BJ (cell line): ENCODE measurements around the gene PPP2R5D. TPM values are rescaled to one million over a fixed set of nuclear protein-coding genes. Genes with fewer than 3 reads are reported as not detected.

ENCODE experiments used
- CTCF ChIA-PET: fragments of 350-600 bp; formaldehyde crosslinking; extraction: SDS; loops from one replicate; lab custom pipeline; 2021; ENCODE audit warnings: antibody characterized with exemption, inconsistent platforms; lab: Yijun Ruan, JAX
- POLR2A ChIA-PET: fragments of 300-600 bp; sonication (Branson Sonifier 250); formaldehyde crosslinking; extraction: SDS; loops from one replicate; lab custom pipeline; 2021; ENCODE audit warnings: antibody characterized with exemption; lab: Charles Lee
- DNase-seq: peaks from one replicate; pipeline ENCODE4 v3.0.0-alpha.2; 2011; ENCODE audit warnings: low read depth
- H3K27me3 ChIP-seq: 2 replicates; pipeline ENCODE4 v1.6.0; 2011; ENCODE audit warnings: low read length; ENCODE audit not compliant: control insufficient read depth, insufficient read depth
- H3K36me3 ChIP-seq: 2 replicates; pipeline ENCODE4 v1.5.1; 2011; ENCODE audit warnings: low read length; ENCODE audit not compliant: control insufficient read depth, insufficient read depth
- H3K4me3 ChIP-seq: 2 replicates; pipeline ENCODE4 v1.5.1; 2011; ENCODE audit warnings: low read depth, mild to moderate bottlenecking, control low read depth, low read length
- CTCF ChIP-seq: IDR thresholded peaks from 2 replicates; pipeline ENCODE4 v1.5.1; 2011; ENCODE audit warnings: low read depth, mild to moderate bottlenecking, control low read depth, inconsistent platforms, low read length, moderate library complexity; ENCODE audit not compliant: insufficient read depth
- polyA plus RNA-seq: library from polyadenylated mRNA; depleted of rRNA; stranded (reverse); fragments of >200 nt; gene quantifications from 2 replicates; pipeline ENCODE4 v1.2.3, GENCODE V29; 2011

Gene PPP2R5D
- polyA plus RNA-seq, 1 experiment: 61.8 TPM

GRCh38 chr6:42960243-42961019 is 23.9 kb upstream of the PPP2R5D start, which contains the start of gene GNMT:
GNMT (plus strand) TSS chr6:42960754; CDS start chr6:42960768, 14 bp downstream.
- no peak for DNase-seq

GRCh38 chr6:42961020-42961470 is 23.3 kb upstream of the PPP2R5D start:
- H3K36me3 ChIP-seq: peaks cover 10% of the 10 kb centered on the region
- TF ChIP-seq CTCF: no peak
- ChIA-PET POLR2A (no interaction called here), CTCF (interaction anchor here (1.2 to 1.9 kb wide), 2 partner anchors 9 to 19 kb away, joined by 3 to 6 read pairs; no protein-coding TSS in a partner anchor)
- DNase-seq: no peak
- peak overlapping the region; percentile 47 for H3K4me3 ChIP-seq
- H3K27me3 ChIP-seq: no peaks in the 10 kb centered on the region

More at GRCh38 chr6:42960243-42961019, 23.9 kb upstream of the PPP2R5D start, which contains the start of gene GNMT:
- H3K36me3 ChIP-seq: peaks cover 9% of the 10 kb centered on the region
- TF ChIP-seq CTCF: no peak
- ChIA-PET CTCF (interaction anchor here (1.2 to 1.9 kb wide), 2 partner anchors 10 to 19 kb away, joined by 3 to 6 read pairs; no protein-coding TSS in a partner anchor), POLR2A (no interaction called here)
- H3K4me3 ChIP-seq: peak within 1 kb of the TSS; percentile 47
- H3K27me3 ChIP-seq: no peaks in the 10 kb centered on the region

GRCh38 chr6:42962096-42962495 is 22.3 kb upstream of the PPP2R5D start:
- ChIA-PET CTCF (no interaction called here), POLR2A (no interaction called here)
- H3K27me3 ChIP-seq: no peaks in the 10 kb centered on the region
- peaks cover 16% of the 10 kb centered on the region for H3K36me3 ChIP-seq
- TF ChIP-seq CTCF: no peak
- no peak overlapping the region for H3K4me3 ChIP-seq
- DNase-seq: no peak

GRCh38 chr6:42962502-42963178 is 21.7 kb upstream of the PPP2R5D start:
- DNase-seq: no peak
- peaks cover 20% of the 10 kb centered on the region for H3K36me3 ChIP-seq
- TF ChIP-seq CTCF: no peak
- H3K4me3 ChIP-seq: no peak overlapping the region
- POLR2A ChIA-PET: no interaction called here
- CTCF ChIA-PET: interaction anchor here (0.8 to 0.9 kb wide), 2 partner anchors 22 to 54 kb away, joined by 3 read pairs; no protein-coding TSS in a partner anchor
- H3K27me3 ChIP-seq: no peaks in the 10 kb centered on the region
